H9 (cell line): ENCODE measurements around the gene GNA15. TPM values are rescaled to one million over a fixed set of nuclear protein-coding genes. Genes with fewer than 3 reads are reported as not detected.
A peak's percentile ranks its signal among the peaks of the same experiment; 100 is the strongest.

Experiments
- DNase-seq: peaks from one replicate; pipeline ENCODE4 v3.0.0-alpha.2; 2017
- H2AFZ ChIP-seq: one replicate; pipeline ENCODE4 v1.6.1; 2013; ENCODE audit warnings: mild to moderate bottlenecking, low read length, control low read depth, moderate library complexity
- H2AK5ac ChIP-seq: 2 replicates; pipeline ENCODE4 v1.6.1; 2013; ENCODE audit warnings: low read length, control low read depth, mixed read lengths; ENCODE audit not compliant: insufficient read length
- H2BK120ac ChIP-seq: one replicate; pipeline ENCODE4 v1.6.1; 2013; ENCODE audit warnings: low read depth, mild to moderate bottlenecking, low read length, control low read depth, inconsistent platforms; ENCODE audit not compliant: poor library complexity, severe bottlenecking
- H2BK12ac ChIP-seq: 2 replicates; pipeline ENCODE4 v1.6.1; 2013; ENCODE audit warnings: low read length, control low read depth, mixed read lengths, low read depth; ENCODE audit not compliant: insufficient read length
- H2BK15ac ChIP-seq: 2 replicates; pipeline ENCODE4 v1.6.1; 2013; ENCODE audit warnings: low read depth, low read length, control low read depth
- H2BK20ac ChIP-seq: one replicate; pipeline ENCODE4 v1.6.1; 2013; ENCODE audit warnings: low read depth, mild to moderate bottlenecking, low read length, control low read depth, inconsistent platforms; ENCODE audit not compliant: poor library complexity, severe bottlenecking
- H2BK5ac ChIP-seq: 2 replicates; pipeline ENCODE4 v1.6.1; 2013; ENCODE audit warnings: low read length, control low read depth, mixed read lengths; ENCODE audit not compliant: insufficient read length
- H3K14ac ChIP-seq: 2 replicates; pipeline ENCODE4 v1.6.1; 2013; ENCODE audit warnings: low read length, control low read depth; ENCODE audit not compliant: insufficient read depth
- H3K18ac ChIP-seq: 2 replicates; pipeline ENCODE4 v1.6.1; 2013; ENCODE audit warnings: low read depth, mild to moderate bottlenecking, mixed read lengths, low read length, control low read depth; ENCODE audit not compliant: insufficient read length
- H3K23ac ChIP-seq: 2 replicates; pipeline ENCODE4 v1.6.1; 2013; ENCODE audit warnings: low read length, control low read depth, mixed read lengths, low read depth; ENCODE audit not compliant: insufficient read length
- H3K23me2 ChIP-seq: 2 replicates; pipeline ENCODE4 v1.6.1; 2013; ENCODE audit warnings: low read depth, mild to moderate bottlenecking, mixed read lengths, low read length, control low read depth; ENCODE audit not compliant: insufficient read length, poor library complexity, severe bottlenecking
- H3K27ac ChIP-seq: 2 replicates; pipeline ENCODE4 v1.5.1; 2013; ENCODE audit warnings: low read length, control low read depth, mixed read lengths, low read depth; ENCODE audit not compliant: insufficient read length
- H3K27me3 ChIP-seq: 2 replicates; pipeline ENCODE4 v1.6.1; 2013; ENCODE audit warnings: low read length, control low read depth, inconsistent platforms; ENCODE audit not compliant: insufficient read depth
- H3K4ac ChIP-seq: 2 replicates; pipeline ENCODE4 v1.6.1; 2013; ENCODE audit warnings: low read depth, mild to moderate bottlenecking, control low read depth, inconsistent platforms, low read length, moderate library complexity
- H3K4me1 ChIP-seq: 2 replicates; pipeline ENCODE4 v1.6.1; 2013; ENCODE audit warnings: low read length, control low read depth, inconsistent platforms; ENCODE audit not compliant: insufficient read depth
- H3K4me2 ChIP-seq: 2 replicates; pipeline ENCODE4 v1.6.1; 2013; ENCODE audit warnings: low read length, control low read depth, mixed read lengths; ENCODE audit not compliant: insufficient read length, insufficient read depth
- H3K56ac ChIP-seq: 2 replicates; pipeline ENCODE4 v1.6.1; 2013; ENCODE audit warnings: low read depth, mild to moderate bottlenecking, mixed read lengths, low read length, control low read depth; ENCODE audit not compliant: insufficient read length
- H3K79me1 ChIP-seq: 2 replicates; pipeline ENCODE4 v1.6.1; 2013; ENCODE audit warnings: low read depth, mild to moderate bottlenecking, moderate library complexity, low read length, control low read depth, inconsistent platforms; ENCODE audit not compliant: insufficient read depth, poor library complexity, severe bottlenecking
- H3K79me2 ChIP-seq: 2 replicates; pipeline ENCODE4 v1.6.1; 2013; ENCODE audit warnings: low read length, control low read depth, inconsistent platforms; ENCODE audit not compliant: insufficient read depth
- H3K9ac ChIP-seq: 2 replicates; pipeline ENCODE4 v1.6.1; 2013; ENCODE audit warnings: low read length, control low read depth, mixed read lengths; ENCODE audit not compliant: insufficient read length; ENCODE audit errors: extremely low read depth
- H3K9me3 ChIP-seq: one replicate; pipeline ENCODE4 v1.6.1; 2013; ENCODE audit warnings: low read depth, low read length, inconsistent platforms; ENCODE audit not compliant: control insufficient read depth
- H3T11ph ChIP-seq: one replicate; pipeline ENCODE4 v1.6.1; 2013; ENCODE audit warnings: mild to moderate bottlenecking, low read length, control low read depth, inconsistent platforms
- H4K20me1 ChIP-seq: one replicate; pipeline ENCODE4 v1.6.1; 2013; ENCODE audit not compliant: control insufficient read depth, insufficient read length, insufficient read depth
- H4K5ac ChIP-seq: 2 replicates; pipeline ENCODE4 v1.6.1; 2013; ENCODE audit warnings: low read depth, mild to moderate bottlenecking, mixed read lengths, low read length, control low read depth; ENCODE audit not compliant: insufficient read length
- H4K8ac ChIP-seq: replicated peaks from 2 replicates; pipeline ENCODE4 v1.6.1; 2013; ENCODE audit warnings: low read length, control low read depth, mixed read lengths, low read depth; ENCODE audit not compliant: insufficient read length
- H4K91ac ChIP-seq: 2 replicates; pipeline ENCODE4 v1.6.1; 2013; ENCODE audit warnings: low read depth, mild to moderate bottlenecking, moderate library complexity, mixed read lengths, low read length, control low read depth; ENCODE audit not compliant: insufficient read length
- H3K27ac Mint-ChIP-seq, 3 experiments: 2 replicates in 2 of 3; 3 replicates in 1 of 3; pipeline ENCODE4 v1.8.0; 2020 to 2021; ENCODE audit warnings: mixed read lengths in 3 of 3, mild to moderate bottlenecking in 1 of 3, moderate library complexity in 1 of 3
- H3K27me3 Mint-ChIP-seq: 2 replicates; pipeline ENCODE4 v1.8.0; 2021; ENCODE audit warnings: low read depth, mild to moderate bottlenecking, moderate library complexity, mixed read lengths
- H3K36me3 Mint-ChIP-seq, 3 experiments: 2 replicates in 2 of 3; 3 replicates in 1 of 3; pipeline ENCODE4 v1.8.0; 2020 to 2021; ENCODE audit warnings: low read depth in 3 of 3, mixed read lengths in 3 of 3; ENCODE audit not compliant: insufficient read depth in 1 of 3
- H3K4me1 Mint-ChIP-seq, 2 experiments: 2 replicates each; pipeline ENCODE4 v1.8.0; 2020; ENCODE audit warnings: mixed read lengths in 2 of 2
- H3K4me3 Mint-ChIP-seq, 2 experiments: 2 replicates in 1 of 2; 3 replicates in 1 of 2; pipeline ENCODE4 v1.8.0; 2020 to 2021; ENCODE audit warnings: mild to moderate bottlenecking in 2 of 2, mixed read lengths in 2 of 2, moderate library complexity in 1 of 2
- H3K9me3 Mint-ChIP-seq, 2 experiments: 2 replicates in 1 of 2; 3 replicates in 1 of 2; pipeline ENCODE4 v1.8.0; 2020; ENCODE audit warnings: mild to moderate bottlenecking in 2 of 2, mixed read lengths in 2 of 2, moderate library complexity in 1 of 2
- CTCF ChIP-seq: fragments of 200-600 bp; sonication (generic); conservative IDR thresholded peaks from 3 replicates; pipeline ENCODE4 v1.8.0; 2021; ENCODE audit warnings: antibody characterized with exemption, mild to moderate bottlenecking
- WGBS: extraction: QIAGEN DNeasy Blood & Tissue Kit; methylation state at CpG from one replicate; pipeline ENCODE4 v1.1.7; 2013; ENCODE audit warnings: missing lambda C conversion rate, low lambda C conversion rate, mixed read lengths; ENCODE audit not compliant: insufficient read length; ENCODE audit errors: extremely low coverage; 5-methylcytosine and 5-hydroxymethylcytosine counted together
- total RNA-seq: library from RNA; stranded (reverse); gene quantifications from 2 replicates; pipeline ENCODE4 v1.2.1, GENCODE V29; 2021

The GNA15 gene
- total RNA-seq, 1 experiment from 2014 or later, result not detected

GRCh38 chr19:3159565-3159964 is 23.7 kb downstream of the GNA15 start:
- Mint-ChIP-seq H3K36me3 (peaks cover 0 to 3% (median 0%) of the 10 kb centered on the region in 3 experiments; a peak in 3 of 7 replicates), H3K9me3 (peaks cover 3 to 11% of the 10 kb centered on the region in 2 experiments; a peak in 4 of 5 replicates), H3K4me3 (no peak overlapping the region), H3K4me1 (peaks cover 6 to 9% of the 10 kb centered on the region in 2 experiments), H3K27me3 (peaks cover 43% of the 10 kb centered on the region), H3K27ac (peak overlapping the region in 2 of 3 experiments; percentile 39 to 89; a peak in 1 of 7 replicates)
- no peak overlapping the region for H4K5ac ChIP-seq
- no peak overlapping the region for H3K18ac ChIP-seq
- H3K4me2 ChIP-seq, result no peak overlapping the region
- H2BK12ac ChIP-seq, result no peak overlapping the region
- H2BK20ac ChIP-seq, result no peak overlapping the region
- H3K27ac ChIP-seq, result no peak overlapping the region
- no peaks in the 10 kb centered on the region for H3K9me3 ChIP-seq
- no peak overlapping the region for H2AFZ ChIP-seq
- H3T11ph ChIP-seq, result no peak overlapping the region
- H4K91ac ChIP-seq, result no peak overlapping the region
- no peak; the same call in 2 of the 3 replicates for TF ChIP-seq CTCF
- H2AK5ac ChIP-seq, result no peak overlapping the region
- H3K4ac ChIP-seq, result no peak overlapping the region
- no peak for DNase-seq
- no peak overlapping the region for H3K56ac ChIP-seq
- H2BK15ac ChIP-seq, result no peak overlapping the region
- H3K14ac ChIP-seq, result no peak overlapping the region
- no CpG with 5 or more reads among the region's 8 CpGs for WGBS
- H2BK120ac ChIP-seq, result no peak overlapping the region
- H3K27me3 ChIP-seq, result no peaks in the 10 kb centered on the region
- no peaks in the 10 kb centered on the region for H3K23me2 ChIP-seq
- H3K9ac ChIP-seq, result no peak overlapping the region
- H3K79me2 ChIP-seq, result no peaks in the 10 kb centered on the region
- no peak overlapping the region for H4K8ac ChIP-seq
- H3K4me1 ChIP-seq, result no peaks in the 10 kb centered on the region
- no peaks in the 10 kb centered on the region for H3K79me1 ChIP-seq
- no peak overlapping the region for H2BK5ac ChIP-seq
- no peak overlapping the region for H3K23ac ChIP-seq
- no peaks in the 10 kb centered on the region for H4K20me1 ChIP-seq
